IPS-NIHi7 (cell line): ENCODE data around the gene ASTN2.

Experiments used
- DNase-seq: peaks from one replicate; pipeline ENCODE4 v3.0.0; 2012; ENCODE audit warnings: mixed read lengths; ENCODE audit errors: extremely low spot score

ASTN2 gene

GRCh38 chr9:116815835-116816234 lies 599.0 kb downstream of the ASTN2 start:
- DNase-seq = no peak

GRCh38 chr9:116813031-116813300 lies 601.9 kb downstream of the ASTN2 start:
- no peak for DNase-seq

- DNase-seq = no peak
Measured at GRCh38 chr9:116812231-116813030, 602.4 kb downstream of the ASTN2 start.

GRCh38 chr9:116809656-116810055 lies 605.2 kb downstream of the ASTN2 start:
- DNase-seq = no peak

GRCh38 chr9:116806075-116806474 lies 608.8 kb downstream of the ASTN2 start:
- DNase-seq = peak; percentile 64

- peak; percentile 52 for DNase-seq
Measured at GRCh38 chr9:116800885-116801284, 614.0 kb downstream of the ASTN2 start.

- DNase-seq = no peak
Measured at GRCh38 chr9:116800074-116800473, 614.8 kb downstream of the ASTN2 start.

- no peak for DNase-seq
Measured at GRCh38 chr9:116798521-116798920, 616.3 kb downstream of the ASTN2 start.

- DNase-seq = no peak
Measured at GRCh38 chr9:116797276-116797675, 617.6 kb downstream of the ASTN2 start.

GRCh38 chr9:116796669-116797068 lies 618.2 kb downstream of the ASTN2 start:
- no peak for DNase-seq

- no peak for DNase-seq
Measured at GRCh38 chr9:116795821-116796220, 619.0 kb downstream of the ASTN2 start.

- DNase-seq = no peak
Measured at GRCh38 chr9:116792271-116792670, 622.6 kb downstream of the ASTN2 start.

- no peak for DNase-seq
Measured at GRCh38 chr9:116791326-116791725, 623.5 kb downstream of the ASTN2 start.

GRCh38 chr9:116789081-116789480 lies 625.8 kb downstream of the ASTN2 start:
- DNase-seq = no peak

GRCh38 chr9:116786737-116787136 lies 628.1 kb downstream of the ASTN2 start:
- DNase-seq = no peak

- no peak for DNase-seq
Measured at GRCh38 chr9:116777116-116777515, 637.7 kb downstream of the ASTN2 start.

GRCh38 chr9:116774421-116775180 lies 640.3 kb downstream of the ASTN2 start:
- DNase-seq = no peak

GRCh38 chr9:116767219-116767618 lies 647.6 kb downstream of the ASTN2 start:
- DNase-seq = no peak

GRCh38 chr9:116765011-116765410 lies 649.8 kb downstream of the ASTN2 start:
- no peak for DNase-seq

GRCh38 chr9:116763770-116764169 lies 651.1 kb downstream of the ASTN2 start:
- no peak for DNase-seq

GRCh38 chr9:116760636-116761035 lies 654.2 kb downstream of the ASTN2 start:
- no peak for DNase-seq

GRCh38 chr9:116757030-116757429 lies 657.8 kb downstream of the ASTN2 start:
- no peak for DNase-seq

GRCh38 chr9:116753389-116753788 lies 661.5 kb downstream of the ASTN2 start:
- DNase-seq = no peak
